A549 (cell line): ENCODE measurements around the gene CEP162. TPM values are rescaled to one million over a fixed set of nuclear protein-coding genes. Genes with fewer than 3 reads are reported as not detected.

Source experiments
- ATAC-seq, 2 experiments: fragments of 200-7000 bp in 1 of 2; fragments of >200 bp in 1 of 2; cut with Nextera tagmentation in 1 of 2; cut with Tn5 transposase in 1 of 2; 3 replicates each; pipeline versions ENCODE4 v1.8.0 to v1.9.1; 2018 to 2020; ENCODE audit warnings: mild to moderate bottlenecking in 1 of 2, moderate library complexity in 1 of 2
- CTCF ChIA-PET: fragments of 300-600 bp; sonication (Branson Sonifier 250); formaldehyde crosslinking; extraction: SDS; loops from one replicate; lab custom pipeline; 2021; ENCODE audit warnings: antibody characterized with exemption, inconsistent platforms; lab: Yijun Ruan, JAX
- POLR2A ChIA-PET: fragments of 350-600 bp; formaldehyde crosslinking; extraction: SDS; loops from one replicate; lab custom pipeline; 2021; ENCODE audit warnings: antibody characterized with exemption, inconsistent platforms; lab: Yijun Ruan, JAX
- DNase-seq, 2 experiments: peaks; one replicate each; pipeline versions ENCODE4 v3.0.0 to v3.0.0-alpha.2; 2011 to 2016; ENCODE audit warnings: low read depth in 1 of 2, low spot score in 1 of 2
- FAIRE-seq: peaks from 2 replicates; lab custom pipeline; 2011; peaks lifted over from hg19 to GRCh38; lab: Jason Lieb, UNC
- H3K27ac ChIP-seq, 2 experiments: fragments of >200 bp; sonication (Bioruptor Twin); formaldehyde crosslinking; 3 replicates each; pipeline ENCODE4 v1.5.1; 2016 to 2017
- H3K4me1 ChIP-seq: fragments of >200 bp; sonication (Bioruptor Twin); formaldehyde crosslinking; 3 replicates; pipeline ENCODE4 v1.6.1; 2016
- H3K4me2 ChIP-seq: fragments of >200 bp; sonication (Bioruptor Twin); formaldehyde crosslinking; 3 replicates; pipeline ENCODE4 v1.6.1; 2016
- H3K4me3 ChIP-seq: fragments of >200 bp; sonication (Bioruptor Twin); formaldehyde crosslinking; 3 replicates; pipeline ENCODE4 v1.5.1; 2016
- H3K9me3 ChIP-seq: fragments of >200 bp; sonication (Bioruptor Twin); formaldehyde crosslinking; 3 replicates; pipeline ENCODE4 v1.6.1; 2016
- ATOH8 ChIP-seq: fragments of 250-450 bp; sonication (Bioruptor Pico); IDR thresholded peaks from 2 replicates; pipeline ENCODE4 v1.5.0; 2020; ENCODE audit warnings: low read depth, mild to moderate bottlenecking, moderate library complexity
- BHLHE40 ChIP-seq: IDR thresholded peaks from 2 replicates; pipeline ENCODE4 v1.6.1; 2012; ENCODE audit warnings: low read depth, low read length, inconsistent platforms
- EHF ChIP-seq: fragments of 250-450 bp; sonication (Bioruptor Pico); IDR thresholded peaks from 2 replicates; pipeline ENCODE4 v1.5.0; 2020; ENCODE audit warnings: mild to moderate bottlenecking
- EHMT2 ChIP-seq: fragments of 200-600 bp; sonication (generic); IDR thresholded peaks from 2 replicates; pipeline ENCODE4 v1.6.1; 2016; ENCODE audit warnings: antibody characterized with exemption, low read depth, mild to moderate bottlenecking, moderate library complexity
- FOXS1 ChIP-seq: fragments of 250-450 bp; sonication (Bioruptor Pico); IDR thresholded peaks from 2 replicates; pipeline ENCODE4 v1.5.0; 2020; ENCODE audit warnings: mild to moderate bottlenecking, moderate library complexity
- HEYL ChIP-seq: fragments of 250-450 bp; sonication (Bioruptor Pico); IDR thresholded peaks from 2 replicates; pipeline ENCODE4 v1.8.0; 2021; ENCODE audit warnings: mild to moderate bottlenecking, moderate library complexity
- HOXB13 ChIP-seq: fragments of 250-450 bp; sonication (Bioruptor Pico); IDR thresholded peaks from 2 replicates; pipeline ENCODE4 v1.5.0; 2020; ENCODE audit warnings: low read depth, mild to moderate bottlenecking, moderate library complexity
- HOXB5 ChIP-seq: fragments of 250-450 bp; sonication (Bioruptor Pico); IDR thresholded peaks from 2 replicates; pipeline ENCODE4 v1.5.0; 2020; ENCODE audit warnings: mild to moderate bottlenecking, moderate library complexity
- JUN ChIP-seq, 2 experiments: fragments of >200 bp; sonication (Bioruptor Twin); formaldehyde crosslinking; IDR thresholded peaks; 2 replicates in 1 of 2; 3 replicates in 1 of 2; pipeline ENCODE4 v1.6.1; 2016 to 2017
- JUNB ChIP-seq: fragments of >200 bp; sonication (Bioruptor Twin); formaldehyde crosslinking; IDR thresholded peaks from 2 replicates; pipeline ENCODE4 v1.6.1; 2016
- MAZ ChIP-seq: fragments of 150-350 bp; IDR thresholded peaks from 2 replicates; pipeline ENCODE4 v1.6.1; 2014; ENCODE audit warnings: antibody characterized with exemption, low read depth, low read length, borderline replicate concordance
- NFE2L2 ChIP-seq: fragments of 150-350 bp; conservative IDR thresholded peaks from 2 replicates; pipeline ENCODE4 v1.6.1; 2014; ENCODE audit warnings: low read length
- NPAS2 ChIP-seq: fragments of 250-450 bp; sonication (Bioruptor Pico); IDR thresholded peaks from 2 replicates; pipeline ENCODE4 v1.8.0; 2022; ENCODE audit warnings: mild to moderate bottlenecking, moderate library complexity, borderline replicate concordance
- PHF8 ChIP-seq: fragments of 200-600 bp; sonication (generic); IDR thresholded peaks from 2 replicates; pipeline ENCODE4 v1.6.1; 2016; ENCODE audit warnings: low read depth, mild to moderate bottlenecking, antibody characterized with exemption, moderate library complexity, borderline replicate concordance
- SMC3 ChIP-seq: fragments of >200 bp; sonication (Bioruptor Twin); formaldehyde crosslinking; IDR thresholded peaks from 3 replicates; pipeline ENCODE4 v1.6.1; 2018; ENCODE audit warnings: inconsistent platforms
- SREBF2 ChIP-seq: fragments of 450-650 bp; IDR thresholded peaks from 2 replicates; pipeline ENCODE4 v1.6.1; 2014; ENCODE audit warnings: mild to moderate bottlenecking, moderate library complexity
- ZNF302 ChIP-seq: fragments of 250-450 bp; sonication (Bioruptor Pico); IDR thresholded peaks from 2 replicates; pipeline ENCODE4 v1.9.0; 2021; ENCODE audit warnings: inconsistent platforms, mild to moderate bottlenecking, moderate library complexity
- ZSCAN20 ChIP-seq: fragments of 250-450 bp; sonication (Bioruptor Pico); IDR thresholded peaks from 2 replicates; pipeline ENCODE4 v1.8.0; 2022; ENCODE audit warnings: mild to moderate bottlenecking, moderate library complexity
- whole genome bisulfite sequencing: methylation state at CpG from one replicate; pipeline ENCODE4 v1.1.6; 2017; ENCODE audit errors: missing lambda C conversion rate; 5-methylcytosine and 5-hydroxymethylcytosine counted together
- polyA plus RNA-seq, 4 experiments: library from polyadenylated mRNA; depleted of rRNA in 3 of 4; stranded (reverse); fragments of >200 nt; fragmentation: RNase III in 1 of 4; extraction: RNeasy Plus Mini Kit Qiagen cat#74134 plus additional on column Dnase treatment in 1 of 4; gene quantifications; 2 replicates in 3 of 4; 3 replicates in 1 of 4; pipeline ENCODE4 v1.2.3, GENCODE V29; 2011 to 2017
- TF ChIP-seq, protein P1 (sequence below): fragments of >200 bp; sonication (Bioruptor Twin); formaldehyde crosslinking; IDR thresholded peaks from 3 replicates; pipeline ENCODE4 v1.5.1; 2016
- TF ChIP-seq, protein P2 (sequence below): IDR thresholded peaks from 2 replicates; pipeline ENCODE4 v1.6.1; 2012
- TF ChIP-seq, protein P3 (sequence below): fragments of >200 bp; sonication (Bioruptor Twin); formaldehyde crosslinking; IDR thresholded peaks from 2 replicates; pipeline ENCODE4 v1.6.1; 2016

Gene CEP162
- polyA plus RNA-seq, 2 of the 4 experiments (the other 2 are of a cell fraction), result 2.1 to 2.3 TPM

DNA sequence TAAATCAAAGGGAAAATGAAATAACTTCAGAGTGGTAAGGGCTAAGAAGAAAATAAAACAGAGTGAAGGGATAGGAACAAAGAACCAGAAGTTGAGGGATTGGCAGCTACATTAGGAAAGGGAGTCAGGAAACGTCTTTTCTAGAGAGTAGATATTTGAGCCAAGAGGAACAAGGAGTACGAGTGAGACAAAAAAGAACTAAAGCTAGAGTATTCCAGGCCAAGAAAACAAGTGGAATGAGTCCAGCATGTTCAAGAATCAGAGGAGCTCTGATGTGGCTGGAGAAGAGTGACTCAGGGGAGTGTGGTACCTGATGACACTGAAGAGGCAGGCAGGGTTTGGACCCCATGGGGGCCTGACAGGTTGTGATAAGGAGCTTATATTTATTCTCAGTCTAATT, 66.3 kb downstream of the CEP162 start:
- Histone ChIP-seq H3K27ac (no peak overlapping the region), H3K4me1 (no peaks in the 10 kb centered on the region), H3K4me3 (no peak overlapping the region), H3K4me2 (no peak overlapping the region), H3K9me3 (no peaks in the 10 kb centered on the region)
- WGBS, result 70% methylated on average over 2 of the region's 2 CpGs
- FAIRE-seq (no peak), ATAC-seq (no peak), DNase-seq (no peak)
- ChIA-PET CTCF (no interaction called here), POLR2A (interaction anchor here (0.6 kb wide), 1 partner anchor 892 kb away, joined by 5 read pairs; no protein-coding TSS in a partner anchor)
- no peak for TF ChIP-seq NPAS2 (CRISPR knock-in tag)

DNA sequence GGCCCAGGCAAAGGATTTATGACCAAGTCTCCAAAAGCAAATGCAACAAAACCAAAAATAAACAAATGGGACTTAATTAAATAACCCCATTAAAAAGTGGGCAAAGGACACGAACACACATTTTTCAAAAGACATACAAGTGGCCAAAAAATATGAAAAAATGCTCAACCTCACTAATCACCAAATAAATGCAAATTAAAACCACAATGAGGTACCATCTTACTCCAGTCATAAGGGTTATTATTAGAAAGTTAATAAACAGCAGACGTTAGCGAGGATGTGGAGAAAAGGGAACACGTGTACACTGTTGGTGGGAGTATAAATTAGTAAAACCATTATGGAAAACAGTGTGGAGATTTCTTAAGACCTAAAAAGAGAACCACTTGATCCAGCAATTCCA, 71.1 kb downstream of the CEP162 start:
- Histone ChIP-seq H3K27ac (no peak overlapping the region), H3K9me3 (no peaks in the 10 kb centered on the region), H3K4me1 (no peaks in the 10 kb centered on the region), H3K4me2 (no peak overlapping the region), H3K4me3 (no peak overlapping the region)
- TF ChIP-seq, protein P1, sequence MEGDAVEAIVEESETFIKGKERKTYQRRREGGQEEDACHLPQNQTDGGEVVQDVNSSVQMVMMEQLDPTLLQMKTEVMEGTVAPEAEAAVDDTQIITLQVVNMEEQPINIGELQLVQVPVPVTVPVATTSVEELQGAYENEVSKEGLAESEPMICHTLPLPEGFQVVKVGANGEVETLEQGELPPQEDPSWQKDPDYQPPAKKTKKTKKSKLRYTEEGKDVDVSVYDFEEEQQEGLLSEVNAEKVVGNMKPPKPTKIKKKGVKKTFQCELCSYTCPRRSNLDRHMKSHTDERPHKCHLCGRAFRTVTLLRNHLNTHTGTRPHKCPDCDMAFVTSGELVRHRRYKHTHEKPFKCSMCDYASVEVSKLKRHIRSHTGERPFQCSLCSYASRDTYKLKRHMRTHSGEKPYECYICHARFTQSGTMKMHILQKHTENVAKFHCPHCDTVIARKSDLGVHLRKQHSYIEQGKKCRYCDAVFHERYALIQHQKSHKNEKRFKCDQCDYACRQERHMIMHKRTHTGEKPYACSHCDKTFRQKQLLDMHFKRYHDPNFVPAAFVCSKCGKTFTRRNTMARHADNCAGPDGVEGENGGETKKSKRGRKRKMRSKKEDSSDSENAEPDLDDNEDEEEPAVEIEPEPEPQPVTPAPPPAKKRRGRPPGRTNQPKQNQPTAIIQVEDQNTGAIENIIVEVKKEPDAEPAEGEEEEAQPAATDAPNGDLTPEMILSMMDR, result no peak
- TF ChIP-seq ATOH8 (CRISPR knock-in tag), result no peak
- TF ChIP-seq FOXS1 (CRISPR knock-in tag), result no peak
- no peak for TF ChIP-seq SREBF2
- no peak for TF ChIP-seq NFE2L2
- no peak for TF ChIP-seq HOXB5 (CRISPR knock-in tag)
- TF ChIP-seq ZNF302 (CRISPR knock-in tag), result no peak
- TF ChIP-seq EHMT2, result no peak
- TF ChIP-seq EHF (CRISPR knock-in tag), result no peak
- no peak for TF ChIP-seq NPAS2 (CRISPR knock-in tag)
- POLR2A ChIA-PET, result no interaction called here
- DNase-seq (no peak), FAIRE-seq (no peak), ATAC-seq (no peak)
- CTCF ChIA-PET, result no interaction called here
- WGBS, result 80% methylated on average over 4 of the region's 4 CpGs

DNA sequence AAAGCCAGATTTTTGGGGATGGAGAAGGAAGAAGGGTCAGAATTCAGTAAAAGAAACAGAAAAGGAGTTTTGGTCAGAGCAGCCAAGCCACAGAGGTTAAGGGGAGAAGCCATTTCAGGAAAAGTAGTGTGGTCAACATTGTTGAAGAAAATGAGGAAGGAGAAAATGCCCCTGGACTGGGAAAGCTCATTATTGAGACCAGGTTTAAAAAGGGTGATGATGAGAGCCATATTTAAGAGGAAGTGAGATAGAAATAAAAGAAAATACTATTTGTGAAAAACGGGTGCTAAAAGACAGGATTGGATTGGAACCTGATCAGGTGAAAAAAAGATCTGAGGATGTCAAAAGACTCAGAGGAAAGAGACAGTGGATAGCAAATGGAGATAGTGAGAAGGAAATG, 75.8 kb downstream of the CEP162 start:
- ATAC-seq (no peak), FAIRE-seq (no peak)
- ChIA-PET POLR2A (no interaction called here), CTCF (no interaction called here)
- Histone ChIP-seq H3K4me1 (no peaks in the 10 kb centered on the region), H3K4me2 (no peak overlapping the region), H3K9me3 (no peaks in the 10 kb centered on the region), H3K27ac (no peak overlapping the region), H3K4me3 (no peak overlapping the region)
- WGBS, result 71% methylated on average over 1 of the region's 1 CpG
- TF ChIP-seq, protein P2, sequence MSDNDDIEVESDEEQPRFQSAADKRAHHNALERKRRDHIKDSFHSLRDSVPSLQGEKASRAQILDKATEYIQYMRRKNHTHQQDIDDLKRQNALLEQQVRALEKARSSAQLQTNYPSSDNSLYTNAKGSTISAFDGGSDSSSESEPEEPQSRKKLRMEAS, result no peak
- TF ChIP-seq JUNB (no peak), JUN (IDR thresholded peaks at IDR 0.05) (no peak), SMC3 (no peak), MAZ (no peak), BHLHE40 (no peak), HEYL (CRISPR knock-in tag) (no peak), ZSCAN20 (CRISPR knock-in tag) (no peak), HOXB13 (CRISPR knock-in tag) (no peak), PHF8 (no peak)
- TF ChIP-seq, protein P3, sequence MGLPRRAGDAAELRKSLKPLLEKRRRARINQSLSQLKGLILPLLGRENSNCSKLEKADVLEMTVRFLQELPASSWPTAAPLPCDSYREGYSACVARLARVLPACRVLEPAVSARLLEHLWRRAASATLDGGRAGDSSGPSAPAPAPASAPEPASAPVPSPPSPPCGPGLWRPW, result no peak
- TF ChIP-seq, all 56 proteins: peak for 0
- no peak for DNase-seq
